Stimulated activated CD4-positive, alpha-beta T cell treated with anti-CD3 and anti-CD28 coated beads, Interleukin-12 subunit alpha, Interleukin-12 subunit beta, amount 100 ng/mL, for 4 hours (primary cell): ENCODE data around the gene CPPED1.
A peak's percentile ranks its signal among the peaks of the same experiment; 100 is the strongest.

ENCODE experiments used
- DNase-seq: peaks from one replicate; pipeline ENCODE4 v3.0.0-alpha.2; 2020

CPPED1 gene

DNA sequence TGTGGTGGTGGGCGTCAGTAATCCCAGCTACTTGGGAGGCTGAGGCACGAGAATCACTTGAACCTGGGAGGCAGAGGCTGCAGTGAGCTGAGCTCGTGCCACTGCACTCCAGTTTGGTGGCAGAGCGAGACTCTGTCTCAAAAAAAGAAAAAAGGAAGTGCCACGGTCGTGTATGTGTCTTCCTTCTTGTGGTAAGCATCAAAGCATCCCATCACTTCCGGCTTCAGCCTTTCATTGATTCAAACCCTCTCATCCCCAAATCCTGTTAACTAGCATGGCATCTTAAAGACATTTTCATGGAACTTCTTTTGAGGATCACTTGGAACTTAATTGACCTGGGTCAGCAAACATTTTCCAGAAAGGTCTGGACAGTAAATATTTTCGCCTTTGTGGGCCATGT is 126.2 kb downstream of the CPPED1 start:
- DNase-seq, result no peak

GRCh38 chr16:12675852-12676251 is 127.8 kb downstream of the CPPED1 start:
- DNase-seq, result no peak

GRCh38 chr16:12675046-12675445 is 128.6 kb downstream of the CPPED1 start:
- no peak for DNase-seq

GRCh38 chr16:12674524-12674923 is 129.2 kb downstream of the CPPED1 start:
- no peak for DNase-seq

DNA sequence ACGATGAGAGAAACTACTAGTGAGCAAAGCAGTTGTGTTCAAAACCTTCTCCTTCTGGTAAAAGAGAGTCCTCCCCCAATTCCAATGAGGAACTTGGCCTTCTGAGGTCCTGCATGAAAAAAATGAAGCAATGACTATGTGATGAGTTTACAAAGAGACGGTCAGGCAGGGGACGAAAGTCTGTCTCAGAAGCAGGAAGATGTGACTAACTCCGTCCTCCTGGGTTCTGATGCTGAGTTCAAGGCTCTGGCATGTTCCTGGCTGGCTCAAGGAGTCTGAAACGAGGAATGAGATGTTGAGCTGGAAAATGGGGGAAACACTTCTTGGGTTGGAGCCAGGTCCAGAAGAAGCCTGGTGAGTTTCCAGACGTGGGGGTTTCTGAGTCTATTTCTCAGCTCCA is 129.6 kb downstream of the CPPED1 start:
- DNase-seq, result no peak

DNA sequence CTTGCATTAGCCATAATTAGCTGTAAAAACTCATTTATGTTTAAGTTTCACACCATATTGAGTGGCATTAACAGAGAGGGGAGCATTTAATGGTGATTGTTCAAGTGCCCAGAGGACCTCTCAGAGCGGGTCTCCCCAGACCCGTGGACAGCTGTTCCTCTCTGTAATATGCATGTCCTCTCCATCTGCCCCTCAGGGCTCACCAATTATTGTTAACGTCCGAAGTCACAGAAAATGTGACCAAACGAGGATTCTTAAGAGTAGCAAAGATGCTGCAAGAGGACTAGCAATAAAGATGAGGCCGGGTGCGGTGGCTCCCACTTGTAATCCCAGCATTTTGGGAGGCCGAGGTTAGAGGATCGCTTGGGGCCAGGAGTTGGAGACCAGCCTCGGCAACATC is 130.2 kb downstream of the CPPED1 start:
- no peak for DNase-seq

DNA sequence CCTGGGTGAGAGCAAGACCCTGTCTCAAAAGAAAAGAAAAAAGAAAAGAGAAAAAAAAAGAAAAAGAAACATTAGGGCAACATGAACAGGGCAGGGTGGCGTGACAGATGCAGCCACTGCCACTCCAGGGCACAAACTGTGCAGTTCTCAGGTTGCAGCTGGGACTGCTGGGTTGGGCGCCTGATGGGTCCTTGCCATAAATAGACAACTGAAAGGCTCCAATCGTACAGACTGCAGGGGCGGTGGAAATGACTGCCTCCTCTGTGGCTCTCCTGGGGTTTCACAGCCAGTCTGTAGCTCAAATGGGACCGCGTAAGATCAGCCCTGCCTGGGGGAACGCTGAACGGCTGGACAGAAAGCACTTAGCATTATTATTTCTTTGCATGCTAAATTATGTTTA is 130.7 kb downstream of the CPPED1 start:
- DNase-seq, result no peak

- DNase-seq, result no peak
These were observed 133.8 kb downstream of the CPPED1 start for GRCh38 chr16:12669908-12670307.

DNA sequence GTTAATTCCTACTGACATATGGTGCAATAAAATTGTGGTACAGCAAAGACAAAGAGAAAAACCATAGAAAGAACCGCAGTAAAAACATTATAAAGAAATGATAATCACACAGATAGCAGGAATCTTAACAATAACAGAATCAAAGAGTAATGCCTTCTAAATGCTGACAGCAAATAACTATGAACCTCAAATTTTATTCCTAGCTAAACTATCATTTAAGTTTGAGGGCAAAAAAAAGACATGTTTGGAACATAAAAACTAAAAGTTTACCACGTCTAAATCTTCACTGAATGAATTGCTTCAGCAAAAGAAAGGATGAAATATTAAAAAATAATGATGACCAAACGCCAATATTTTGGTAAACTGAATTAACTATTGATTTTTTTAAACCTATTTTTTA is 135.8 kb downstream of the CPPED1 start:
- no peak for DNase-seq

DNA sequence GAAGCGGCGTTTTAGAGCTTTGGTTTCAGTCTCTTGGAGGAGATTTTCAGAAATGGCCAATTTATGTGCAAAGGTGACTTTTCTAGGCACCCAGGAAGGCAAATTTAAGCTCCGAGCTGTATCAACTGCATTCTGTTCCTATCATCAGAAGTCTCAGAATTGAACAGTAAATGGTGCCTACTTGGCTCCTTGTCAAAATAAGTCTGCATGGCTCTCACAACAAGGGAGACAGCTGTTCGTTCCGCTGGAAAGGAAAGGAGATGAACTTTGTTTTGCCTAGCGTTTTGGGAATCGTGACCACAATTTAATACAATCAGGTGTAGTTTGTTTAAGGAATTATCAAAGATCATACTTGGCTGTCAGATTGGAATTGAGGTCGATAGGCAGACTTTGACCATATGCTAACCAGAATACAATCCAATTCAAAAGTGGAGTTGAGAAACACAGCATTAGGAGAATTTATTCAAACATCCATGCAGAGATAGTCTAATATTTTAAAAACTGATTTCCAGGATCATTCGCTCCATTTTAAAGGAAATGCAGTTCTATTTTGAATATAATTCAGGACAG is 139.4 kb downstream of the CPPED1 start:
- no peak for DNase-seq

GRCh38 chr16:12661656-12662172 is 142.0 kb downstream of the CPPED1 start:
- DNase-seq, result no peak

DNA sequence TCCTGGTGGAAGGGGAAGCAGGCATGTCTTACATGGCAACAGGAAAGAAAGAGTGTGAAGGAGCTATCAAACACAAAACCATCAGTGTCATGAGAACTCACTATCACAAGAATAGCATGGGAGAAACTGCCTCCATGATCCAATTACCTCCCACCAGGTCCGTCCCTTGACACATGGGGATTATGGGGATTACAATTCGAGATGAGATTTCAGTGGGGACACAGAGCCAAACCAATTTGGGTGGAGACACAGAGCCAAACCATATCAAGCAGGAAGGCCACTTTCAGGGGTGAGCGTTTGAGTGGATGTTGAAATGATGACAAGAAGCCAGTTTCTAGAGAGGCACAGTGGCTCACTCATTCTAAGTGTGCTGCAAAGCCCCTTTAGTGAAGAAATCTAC is 143.8 kb downstream of the CPPED1 start:
- DNase-seq, result no peak

DNA sequence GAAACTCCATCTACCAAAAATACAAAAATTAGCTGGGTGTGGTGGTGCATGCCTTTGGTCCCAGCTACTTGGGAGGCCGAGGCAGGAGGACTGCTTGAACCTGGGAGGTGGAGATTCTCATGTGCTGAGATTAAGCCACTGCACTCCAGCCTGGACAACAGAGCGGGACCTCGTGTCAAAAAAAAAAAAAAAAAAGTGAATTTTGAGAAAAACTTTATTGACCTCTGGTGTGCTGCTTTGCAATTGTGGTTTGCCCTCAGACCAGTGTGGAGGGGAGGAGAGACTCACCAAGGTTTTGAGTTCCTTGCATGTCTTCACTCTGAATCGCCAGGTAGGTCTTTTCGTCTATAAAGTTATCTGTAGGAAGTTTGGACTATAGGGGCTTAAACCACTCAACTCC is 145.2 kb downstream of the CPPED1 start:
- no peak for DNase-seq

- no peak for DNase-seq
These were observed 148.2 kb downstream of the CPPED1 start for GRCh38 chr16:12655537-12655936.

- DNase-seq, result no peak
These were observed 149.8 kb downstream of the CPPED1 start for GRCh38 chr16:12653820-12654392.

- DNase-seq, result no peak
These were observed 150.8 kb downstream of the CPPED1 start for GRCh38 chr16:12652924-12653323.

- no peak for DNase-seq
These were observed 151.7 kb downstream of the CPPED1 start for GRCh38 chr16:12651765-12652512.

GRCh38 chr16:12649356-12649755 is 154.3 kb downstream of the CPPED1 start:
- no peak for DNase-seq

GRCh38 chr16:12646490-12647274 is 157.0 kb downstream of the CPPED1 start:
- DNase-seq, result peak; percentile 21

GRCh38 chr16:12646098-12646489 is 157.6 kb downstream of the CPPED1 start:
- no peak for DNase-seq

DNA sequence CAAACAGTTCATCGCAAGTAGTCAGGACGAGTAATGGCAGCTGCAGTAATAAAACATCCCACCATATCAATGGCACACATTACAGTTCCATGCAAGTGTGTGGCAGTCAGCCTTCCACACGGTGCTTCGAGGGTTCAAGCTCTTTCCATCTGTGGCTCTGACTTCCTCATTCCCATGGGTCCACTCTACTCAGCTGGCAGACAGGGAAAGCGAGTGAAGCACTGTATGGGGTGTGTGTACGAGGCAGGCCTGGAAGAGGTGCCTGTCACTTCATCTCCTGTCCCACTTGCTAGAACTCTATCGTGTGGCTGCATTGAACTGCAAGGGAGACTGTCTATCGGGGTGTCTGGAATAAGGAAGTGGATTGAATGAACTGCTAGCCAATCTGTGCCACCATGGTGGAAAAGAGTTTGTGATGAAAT is 160.6 kb downstream of the CPPED1 start:
- no peak for DNase-seq

DNA sequence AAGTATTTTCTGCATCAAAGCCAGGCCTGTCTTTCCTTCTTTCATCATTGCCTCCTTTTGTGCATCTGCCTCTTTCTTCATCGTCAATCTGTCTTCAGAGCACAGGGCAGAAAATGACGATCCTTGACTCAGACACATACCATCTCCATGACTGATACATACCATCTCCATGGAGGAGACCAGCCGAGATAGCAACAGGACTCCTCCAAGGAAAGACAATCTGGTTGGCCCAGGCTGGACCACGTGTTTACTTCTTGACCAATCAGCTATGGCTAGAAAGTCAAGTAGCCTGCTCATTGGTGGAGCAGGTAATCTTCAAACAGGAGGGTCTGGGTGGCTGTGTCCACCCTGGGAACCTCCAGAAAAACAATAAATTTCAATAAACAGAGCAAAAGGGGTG is 164.6 kb downstream of the CPPED1 start:
- DNase-seq, result no peak

DNA sequence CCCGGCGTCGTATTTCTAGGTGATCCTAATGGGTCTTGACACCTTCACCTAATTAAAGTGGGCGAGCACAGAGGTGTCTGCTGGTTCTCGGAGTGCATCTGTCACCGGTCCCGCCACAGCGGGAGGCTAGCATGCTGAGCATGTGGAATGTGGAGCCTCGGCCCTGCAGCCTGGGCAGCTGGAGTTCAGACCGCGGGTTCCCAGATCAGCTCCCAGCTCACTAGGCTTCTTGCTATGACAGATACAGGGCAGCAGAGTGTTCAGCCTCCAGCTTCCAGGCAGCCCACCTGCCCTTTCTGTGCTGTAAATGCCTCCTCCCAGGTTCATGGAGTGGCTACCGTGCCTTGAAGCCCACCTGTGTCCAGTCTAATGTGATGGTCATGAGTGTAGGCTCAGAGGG is 166.7 kb downstream of the CPPED1 start:
- no peak for DNase-seq

GRCh38 chr16:12629271-12629670 is 174.4 kb downstream of the CPPED1 start:
- no peak for DNase-seq
